ENCODE measurements around the gene CLEC4M. TPM values are rescaled to one million over a fixed set of nuclear protein-coding genes. Genes with fewer than 3 reads are reported as not detected.

Gene CLEC4M
- total RNA-seq (2014; rRNA removed; shearing (Covaris generic)): not detected in 2 replicates

GRCh38 chr19:7762719-7763293, at the start of gene CLEC4M:
CLEC4M (plus strand) TSS chr19:7763243; CDS start chr19:7763267, 24 bp downstream.
- DNase-seq (ENCODE audit: low read depth): no peak

GRCh38 chr19:7715671-7716070, 47.4 kb upstream of the CLEC4M start:
- DNase-seq (ENCODE audit: low read depth): no peak

GRCh38 chr19:7716762-7717161, 46.3 kb upstream of the CLEC4M start:
- no peak for DNase-seq (ENCODE audit: low read depth)

- DNase-seq (ENCODE audit: low read depth): no peak
These were observed 44.4 kb upstream of the CLEC4M start for GRCh38 chr19:7718668-7719067.

- DNase-seq (ENCODE audit: low read depth): no peak
These were observed 42.7 kb upstream of the CLEC4M start for GRCh38 chr19:7720351-7720750.

GRCh38 chr19:7722231-7722651, 40.8 kb upstream of the CLEC4M start:
- no peak for DNase-seq (ENCODE audit: low read depth)

- DNase-seq (ENCODE audit: low read depth): no peak
These were observed 37.3 kb upstream of the CLEC4M start for GRCh38 chr19:7725791-7726190.

GRCh38 chr19:7729211-7729610, 33.8 kb upstream of the CLEC4M start:
- DNase-seq (ENCODE audit: low read depth): no peak

- no peak for DNase-seq (ENCODE audit: low read depth)
These were observed 33.2 kb upstream of the CLEC4M start for GRCh38 chr19:7729831-7730285.

- DNase-seq (ENCODE audit: low read depth): no peak
These were observed 32.5 kb upstream of the CLEC4M start for GRCh38 chr19:7730286-7731217.

GRCh38 chr19:7731218-7731595, 31.8 kb upstream of the CLEC4M start:
- DNase-seq (ENCODE audit: low read depth): no peak

GRCh38 chr19:7731615-7732014, 31.4 kb upstream of the CLEC4M start:
- no peak for DNase-seq (ENCODE audit: low read depth)

GRCh38 chr19:7732045-7732444, 31.0 kb upstream of the CLEC4M start, which contains the start of gene CLEC4G:
CLEC4G (minus strand) TSS chr19:7732110; CDS start chr19:7732102, 8 bp downstream.
- DNase-seq (ENCODE audit: low read depth): no peak

- no peak for DNase-seq (ENCODE audit: low read depth)
These were observed 29.7 kb upstream of the CLEC4M start for GRCh38 chr19:7733376-7733775.

GRCh38 chr19:7734220-7735203, 28.5 kb upstream of the CLEC4M start:
- DNase-seq (ENCODE audit: low read depth): no peak

GRCh38 chr19:7736148-7736547, 26.9 kb upstream of the CLEC4M start:
- DNase-seq (ENCODE audit: low read depth): no peak

GRCh38 chr19:7737215-7737614, 25.8 kb upstream of the CLEC4M start:
- no peak for DNase-seq (ENCODE audit: low read depth)

GRCh38 chr19:7738023-7738422, 25.0 kb upstream of the CLEC4M start:
- no peak for DNase-seq (ENCODE audit: low read depth)

- no peak for DNase-seq (ENCODE audit: low read depth)
These were observed 23.8 kb upstream of the CLEC4M start for GRCh38 chr19:7739211-7739755.

GRCh38 chr19:7739801-7740681, 23.0 kb upstream of the CLEC4M start:
- no peak for DNase-seq (ENCODE audit: low read depth)
